HEK293 (cell line): ENCODE results near the gene CBX2.

Experiments used
- RBAK ChIP-seq: fragments of 450-650 bp; formaldehyde crosslinking; IDR thresholded peaks from 2 replicates; pipeline ENCODE4 v1.5.1; 2016; ENCODE audit warnings: missing biosample characterization, missing genetic modification characterization
- REPIN1 ChIP-seq: fragments of 450-650 bp; formaldehyde crosslinking; IDR thresholded peaks from 2 replicates; pipeline ENCODE4 v1.5.1; 2017; ENCODE audit warnings: missing biosample characterization, missing genetic modification characterization, low read depth
- SCRT1 ChIP-seq: fragments of 450-650 bp; formaldehyde crosslinking; IDR thresholded peaks from 2 replicates; pipeline ENCODE4 v1.5.1; 2016; ENCODE audit warnings: missing biosample characterization, missing genetic modification characterization, borderline replicate concordance
- ZBTB1 ChIP-seq: fragments of 450-650 bp; formaldehyde crosslinking; IDR thresholded peaks from 2 replicates; pipeline ENCODE4 v1.5.1; 2016; ENCODE audit warnings: missing biosample characterization, missing genetic modification characterization
- ZBTB20 ChIP-seq: fragments of 450-650 bp; formaldehyde crosslinking; IDR thresholded peaks from 2 replicates; pipeline ENCODE4 v1.5.1; 2016; ENCODE audit warnings: missing biosample characterization, missing genetic modification characterization
- ZNF148 ChIP-seq: fragments of 450-650 bp; formaldehyde crosslinking; IDR thresholded peaks from 2 replicates; pipeline ENCODE4 v1.5.0; 2017; ENCODE audit warnings: missing biosample characterization, missing genetic modification characterization, borderline replicate concordance
- ZNF16 ChIP-seq: fragments of 450-650 bp; formaldehyde crosslinking; IDR thresholded peaks from 2 replicates; pipeline ENCODE4 v1.5.1; 2016; ENCODE audit warnings: low read depth, missing biosample characterization, missing genetic modification characterization
- ZNF19 ChIP-seq: fragments of 450-650 bp; formaldehyde crosslinking; IDR thresholded peaks from 2 replicates; pipeline ENCODE4; 2016; ENCODE audit warnings: missing biosample characterization, missing genetic modification characterization, low read depth
- ZNF26 ChIP-seq: fragments of 450-650 bp; formaldehyde crosslinking; IDR thresholded peaks from 2 replicates; pipeline ENCODE4 v1.5.1; 2016; ENCODE audit warnings: missing biosample characterization, missing genetic modification characterization
- ZNF266 ChIP-seq: fragments of 450-650 bp; formaldehyde crosslinking; IDR thresholded peaks from 2 replicates; pipeline ENCODE4 v1.5.1; 2016; ENCODE audit warnings: missing biosample characterization, missing genetic modification characterization, low read depth
- ZNF366 ChIP-seq: fragments of 450-650 bp; formaldehyde crosslinking; conservative IDR thresholded peaks from 2 replicates; pipeline ENCODE4 v1.5.1; 2016; ENCODE audit warnings: missing biosample characterization, missing genetic modification characterization
- ZNF645 ChIP-seq: fragments of 450-650 bp; formaldehyde crosslinking; IDR thresholded peaks from 2 replicates; pipeline ENCODE4; 2016; ENCODE audit warnings: missing biosample characterization, missing genetic modification characterization
- ZNF660 ChIP-seq: fragments of 450-650 bp; IDR thresholded peaks from 2 replicates; pipeline ENCODE4 v1.5.1; 2018; ENCODE audit warnings: missing biosample characterization, mild to moderate bottlenecking, missing genetic modification characterization
- ZNF664 ChIP-seq: fragments of 450-650 bp; formaldehyde crosslinking; IDR thresholded peaks from 2 replicates; pipeline ENCODE4 v1.5.1; 2016; ENCODE audit warnings: missing biosample characterization, missing genetic modification characterization
- ZNF76 ChIP-seq: fragments of 450-650 bp; formaldehyde crosslinking; IDR thresholded peaks from 2 replicates; pipeline ENCODE4; 2016; ENCODE audit warnings: low read depth, missing biosample characterization, missing genetic modification characterization, borderline replicate concordance
- ZNF785 ChIP-seq: fragments of 450-650 bp; formaldehyde crosslinking; IDR thresholded peaks from 2 replicates; pipeline ENCODE4 v1.5.1; 2016; ENCODE audit warnings: missing biosample characterization, missing genetic modification characterization
- ZXDB ChIP-seq: fragments of 450-650 bp; formaldehyde crosslinking; IDR thresholded peaks from 2 replicates; pipeline ENCODE4 v1.5.1; 2016; ENCODE audit warnings: missing biosample characterization, missing genetic modification characterization
- TF ChIP-seq, protein P1 (sequence below): fragments of 450-650 bp; formaldehyde crosslinking; IDR thresholded peaks from 2 replicates; pipeline ENCODE4 v1.5.1; 2016; ENCODE audit warnings: missing biosample characterization, missing genetic modification characterization, borderline replicate concordance
- TF ChIP-seq, protein P2 (sequence below): fragments of 450-650 bp; IDR thresholded peaks from 2 replicates; pipeline ENCODE4 v1.5.1; 2018; ENCODE audit warnings: missing biosample characterization, mild to moderate bottlenecking, missing genetic modification characterization
- TF ChIP-seq, protein P3 (sequence below): fragments of 450-650 bp; formaldehyde crosslinking; IDR thresholded peaks from 2 replicates; pipeline ENCODE4 v1.5.1; 2017; ENCODE audit warnings: missing biosample characterization, missing genetic modification characterization
- TF ChIP-seq, protein P4 (sequence below): fragments of 450-650 bp; formaldehyde crosslinking; IDR thresholded peaks from 2 replicates; pipeline ENCODE4 v1.5.1; 2016; ENCODE audit warnings: missing biosample characterization, missing genetic modification characterization
- TF ChIP-seq, protein P5 (sequence below): fragments of 450-650 bp; formaldehyde crosslinking; IDR thresholded peaks from 2 replicates; pipeline ENCODE4 v1.5.1; 2016; ENCODE audit warnings: missing biosample characterization, missing genetic modification characterization

Gene CBX2

GRCh38 chr17:79801156-79802038, 23.4 kb downstream of the CBX2 start (continued):
- TF ChIP-seq, protein P1, sequence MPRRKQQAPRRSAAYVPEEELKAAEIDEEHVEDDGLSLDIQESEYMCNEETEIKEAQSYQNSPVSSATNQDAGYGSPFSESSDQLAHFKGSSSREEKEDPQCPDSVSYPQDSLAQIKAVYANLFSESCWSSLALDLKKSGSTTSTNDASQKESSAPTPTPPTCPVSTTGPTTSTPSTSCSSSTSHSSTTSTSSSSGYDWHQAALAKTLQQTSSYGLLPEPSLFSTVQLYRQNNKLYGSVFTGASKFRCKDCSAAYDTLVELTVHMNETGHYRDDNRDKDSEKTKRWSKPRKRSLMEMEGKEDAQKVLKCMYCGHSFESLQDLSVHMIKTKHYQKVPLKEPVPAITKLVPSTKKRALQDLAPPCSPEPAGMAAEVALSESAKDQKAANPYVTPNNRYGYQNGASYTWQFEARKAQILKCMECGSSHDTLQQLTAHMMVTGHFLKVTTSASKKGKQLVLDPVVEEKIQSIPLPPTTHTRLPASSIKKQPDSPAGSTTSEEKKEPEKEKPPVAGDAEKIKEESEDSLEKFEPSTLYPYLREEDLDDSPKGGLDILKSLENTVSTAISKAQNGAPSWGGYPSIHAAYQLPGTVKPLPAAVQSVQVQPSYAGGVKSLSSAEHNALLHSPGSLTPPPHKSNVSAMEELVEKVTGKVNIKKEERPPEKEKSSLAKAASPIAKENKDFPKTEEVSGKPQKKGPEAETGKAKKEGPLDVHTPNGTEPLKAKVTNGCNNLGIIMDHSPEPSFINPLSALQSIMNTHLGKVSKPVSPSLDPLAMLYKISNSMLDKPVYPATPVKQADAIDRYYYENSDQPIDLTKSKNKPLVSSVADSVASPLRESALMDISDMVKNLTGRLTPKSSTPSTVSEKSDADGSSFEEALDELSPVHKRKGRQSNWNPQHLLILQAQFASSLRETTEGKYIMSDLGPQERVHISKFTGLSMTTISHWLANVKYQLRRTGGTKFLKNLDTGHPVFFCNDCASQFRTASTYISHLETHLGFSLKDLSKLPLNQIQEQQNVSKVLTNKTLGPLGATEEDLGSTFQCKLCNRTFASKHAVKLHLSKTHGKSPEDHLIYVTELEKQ: no peak
- TF ChIP-seq ZNF266 (tag by site-specific recombination) (no peak), ZNF148 (no peak), REPIN1 (tag by site-specific recombination) (no peak), ZBTB1 (tag by site-specific recombination) (no peak), ZNF785 (no peak), RBAK (tag by site-specific recombination) (no peak), ZNF645 (tag by site-specific recombination) (no peak), ZBTB20 (tag by site-specific recombination) (peak; percentile 40; the same call in 1 of the 2 replicates), ZNF16 (tag by site-specific recombination) (no peak), ZNF366 (tag by site-specific recombination) (peak; percentile 55; the same call in 1 of the 2 replicates), ZNF19 (tag by site-specific recombination) (no peak), ZXDB (tag by site-specific recombination) (0 out of 2 replicates have a peak, but pooled peaks have one; percentile 15), ZNF26 (tag by site-specific recombination) (no peak), ZNF76 (tag by site-specific recombination) (peak; percentile 9; the same call in 1 of the 2 replicates), ZNF664 (tag by site-specific recombination) (no peak), ZNF660 (tag by site-specific recombination) (no peak), SCRT1 (no peak)
- TF ChIP-seq, protein P2, sequence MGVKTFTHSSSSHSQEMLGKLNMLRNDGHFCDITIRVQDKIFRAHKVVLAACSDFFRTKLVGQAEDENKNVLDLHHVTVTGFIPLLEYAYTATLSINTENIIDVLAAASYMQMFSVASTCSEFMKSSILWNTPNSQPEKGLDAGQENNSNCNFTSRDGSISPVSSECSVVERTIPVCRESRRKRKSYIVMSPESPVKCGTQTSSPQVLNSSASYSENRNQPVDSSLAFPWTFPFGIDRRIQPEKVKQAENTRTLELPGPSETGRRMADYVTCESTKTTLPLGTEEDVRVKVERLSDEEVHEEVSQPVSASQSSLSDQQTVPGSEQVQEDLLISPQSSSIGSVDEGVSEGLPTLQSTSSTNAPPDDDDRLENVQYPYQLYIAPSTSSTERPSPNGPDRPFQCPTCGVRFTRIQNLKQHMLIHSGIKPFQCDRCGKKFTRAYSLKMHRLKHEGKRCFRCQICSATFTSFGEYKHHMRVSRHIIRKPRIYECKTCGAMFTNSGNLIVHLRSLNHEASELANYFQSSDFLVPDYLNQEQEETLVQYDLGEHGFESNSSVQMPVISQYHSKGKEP (tag by site-specific recombination): no peak
- TF ChIP-seq, protein P3, sequence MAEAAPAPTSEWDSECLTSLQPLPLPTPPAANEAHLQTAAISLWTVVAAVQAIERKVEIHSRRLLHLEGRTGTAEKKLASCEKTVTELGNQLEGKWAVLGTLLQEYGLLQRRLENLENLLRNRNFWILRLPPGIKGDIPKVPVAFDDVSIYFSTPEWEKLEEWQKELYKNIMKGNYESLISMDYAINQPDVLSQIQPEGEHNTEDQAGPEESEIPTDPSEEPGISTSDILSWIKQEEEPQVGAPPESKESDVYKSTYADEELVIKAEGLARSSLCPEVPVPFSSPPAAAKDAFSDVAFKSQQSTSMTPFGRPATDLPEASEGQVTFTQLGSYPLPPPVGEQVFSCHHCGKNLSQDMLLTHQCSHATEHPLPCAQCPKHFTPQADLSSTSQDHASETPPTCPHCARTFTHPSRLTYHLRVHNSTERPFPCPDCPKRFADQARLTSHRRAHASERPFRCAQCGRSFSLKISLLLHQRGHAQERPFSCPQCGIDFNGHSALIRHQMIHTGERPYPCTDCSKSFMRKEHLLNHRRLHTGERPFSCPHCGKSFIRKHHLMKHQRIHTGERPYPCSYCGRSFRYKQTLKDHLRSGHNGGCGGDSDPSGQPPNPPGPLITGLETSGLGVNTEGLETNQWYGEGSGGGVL (tag by site-specific recombination): no peak; the same call in 1 of the 2 replicates
- TF ChIP-seq, protein P4, sequence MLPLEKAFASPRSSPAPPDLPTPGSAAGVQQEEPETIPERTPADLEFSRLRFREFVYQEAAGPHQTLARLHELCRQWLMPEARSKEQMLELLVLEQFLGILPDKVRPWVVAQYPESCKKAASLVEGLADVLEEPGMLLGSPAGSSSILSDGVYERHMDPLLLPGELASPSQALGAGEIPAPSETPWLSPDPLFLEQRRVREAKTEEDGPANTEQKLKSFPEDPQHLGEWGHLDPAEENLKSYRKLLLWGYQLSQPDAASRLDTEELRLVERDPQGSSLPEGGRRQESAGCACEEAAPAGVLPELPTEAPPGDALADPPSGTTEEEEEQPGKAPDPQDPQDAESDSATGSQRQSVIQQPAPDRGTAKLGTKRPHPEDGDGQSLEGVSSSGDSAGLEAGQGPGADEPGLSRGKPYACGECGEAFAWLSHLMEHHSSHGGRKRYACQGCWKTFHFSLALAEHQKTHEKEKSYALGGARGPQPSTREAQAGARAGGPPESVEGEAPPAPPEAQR (tag by site-specific recombination): no peak
- TF ChIP-seq, protein P5, sequence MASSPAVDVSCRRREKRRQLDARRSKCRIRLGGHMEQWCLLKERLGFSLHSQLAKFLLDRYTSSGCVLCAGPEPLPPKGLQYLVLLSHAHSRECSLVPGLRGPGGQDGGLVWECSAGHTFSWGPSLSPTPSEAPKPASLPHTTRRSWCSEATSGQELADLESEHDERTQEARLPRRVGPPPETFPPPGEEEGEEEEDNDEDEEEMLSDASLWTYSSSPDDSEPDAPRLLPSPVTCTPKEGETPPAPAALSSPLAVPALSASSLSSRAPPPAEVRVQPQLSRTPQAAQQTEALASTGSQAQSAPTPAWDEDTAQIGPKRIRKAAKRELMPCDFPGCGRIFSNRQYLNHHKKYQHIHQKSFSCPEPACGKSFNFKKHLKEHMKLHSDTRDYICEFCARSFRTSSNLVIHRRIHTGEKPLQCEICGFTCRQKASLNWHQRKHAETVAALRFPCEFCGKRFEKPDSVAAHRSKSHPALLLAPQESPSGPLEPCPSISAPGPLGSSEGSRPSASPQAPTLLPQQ (tag by site-specific recombination): peak; percentile 50
